Ovary (tissue), 9 donors: ENCODE measurements around the gene TMEM86B. TPM values are rescaled to one million over a fixed set of nuclear protein-coding genes. Genes with fewer than 3 reads are reported as not detected.

ENCODE experiments used
- DNase-seq, 5 donors: peaks; one replicate each; pipeline ENCODE4 v3.0.0-alpha.2; 2019 to 2020
- H3K27ac ChIP-seq, 2 donors: fragments of 200-600 bp; one replicate each; pipeline versions ENCODE4 v1.5.1 to v1.8.0; 2019 to 2022
- H3K27me3 ChIP-seq: fragments of 200-600 bp; one replicate; pipeline ENCODE4 v1.8.0; 2022
- H3K36me3 ChIP-seq: fragments of 200-600 bp; sonication (generic); one replicate; pipeline ENCODE4 v1.5.1; 2019
- H3K4me1 ChIP-seq: one replicate; pipeline ENCODE4 v1.8.1; 2013; ENCODE audit warnings: mild to moderate bottlenecking, moderate library complexity; ENCODE audit not compliant: insufficient read depth
- H3K4me3 ChIP-seq: fragments of 200-600 bp; sonication (generic); one replicate; pipeline ENCODE4 v1.5.1; 2017
- H3K9me3 ChIP-seq, 2 donors: fragments of 200-600 bp in 1 of 2; sonication (generic) in 1 of 2; one replicate each; pipeline versions ENCODE4 v1.5.1 to v1.8.1; 2013 to 2019; ENCODE audit warnings: mild to moderate bottlenecking in 1 of 2, moderate library complexity in 1 of 2
- EP300 ChIP-seq: sonication (generic); formaldehyde crosslinking; IDR thresholded peaks from one replicate; pipeline ENCODE4 v1.6.1; 2017; ENCODE audit warnings: antibody characterized with exemption
- POLR2A ChIP-seq: fragments of 450-650 bp; IDR thresholded peaks from one replicate; pipeline ENCODE4 v1.6.1; 2017; ENCODE audit warnings: antibody characterized with exemption, mild to moderate bottlenecking, moderate library complexity
- WGBS, 3 donors: extraction: QIAGEN DNeasy Blood & Tissue Kit in 1 of 3; methylation state at CpG; one replicate each; pipeline versions ENCODE4 v1.1.5 to v1.1.7; 2013 to 2017; 5-methylcytosine and 5-hydroxymethylcytosine counted together
- intact Hi-C, 4 donors: fragments of 100-400 bp; cut with DNase I; formaldehyde crosslinking; loops; one replicate each; pipeline versions ENCODE4 v1.11.0 to v1.15.1; 2022 to 2023
- polyA plus RNA-seq, 2 donors: library from polyadenylated mRNA; stranded (reverse); fragments of 200-250 nt in 1 of 2; fragments of 350-450 nt in 1 of 2; fragmentation: Illumina TruSeq in 1 of 2; extraction: RNeasy Lipid Tissue Mini Kit (QIAGEN cat#74804) in 1 of 2; gene quantifications; one replicate each; pipeline ENCODE4 v1.2.3, GENCODE V29; 2013 to 2014
- total RNA-seq, 7 donors: library from RNA; depleted of rRNA in 2 of 7; stranded (reverse); fragments of >200 nt in 2 of 7; fragmentation: NEBNext Ultra II Directional in 3 of 7; extraction: Animal tissue kit (Norgen Biotek cat#: 25700) in 3 of 7; gene quantifications; one replicate each; pipeline versions ENCODE4 v1.1.0 to v1.2.4, GENCODE V29; 2016 to 2023
- TF ChIP-seq, protein P1 (sequence below), 3 donors: fragments of 450-650 bp in 2 of 3; fragments of 200-600 bp in 1 of 3; IDR thresholded peaks; one replicate each; pipeline versions ENCODE4 v1.5.1 to v1.8.0; 2016 to 2022; ENCODE audit warnings: antibody characterized with exemption in 3 of 3, mild to moderate bottlenecking in 1 of 3
- donor health status: DM: no; HTN: no; CAD: no; lungs with moderate emphysema.
- donor health status: DM: no; HTN: no; CAD: no.
- donor health status: Bipolar disorder and iron deficiency.
- donor health status: DM: yes; HTN: yes; CAD: no.
- donor health status: DM: no; HTN: no; CAD: no.
- donor health status: DM: yes; HTN: yes; CAD: no.

TMEM86B gene
- total and polyA plus RNA-seq, 9 donors = 2.6 to 4.9 (median 3.4) TPM; not detected in 1

DNA sequence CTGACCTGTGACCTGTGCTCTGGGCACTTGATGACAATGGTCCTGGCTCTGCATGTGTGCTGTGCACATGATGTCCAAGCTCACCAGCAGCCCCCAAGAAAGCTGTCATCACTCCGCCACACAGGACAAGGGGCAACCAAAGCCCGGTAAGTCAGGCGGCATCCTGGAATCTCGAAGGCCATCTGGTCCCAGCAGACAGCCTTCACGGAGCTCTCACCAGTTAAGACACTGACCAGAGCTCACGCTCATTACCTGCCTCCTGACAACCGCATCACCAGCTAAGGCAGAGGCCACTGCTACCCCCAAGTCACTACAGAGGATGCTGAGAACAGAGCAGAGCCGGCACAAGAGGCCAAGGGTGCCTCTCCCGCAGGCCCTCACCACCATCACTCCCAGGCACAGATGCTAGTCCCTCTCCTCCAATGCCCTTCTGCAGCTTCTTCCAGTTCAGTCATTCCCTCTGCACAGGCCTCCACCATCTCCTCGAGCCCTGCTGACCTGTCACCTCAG is 19.7 kb upstream of the TMEM86B start:
- H3K9me3 ChIP-seq = no peaks in the 10 kb centered on the region
- no peaks in the 10 kb centered on the region for H3K4me1 ChIP-seq
- H3K27me3 ChIP-seq = no peaks in the 10 kb centered on the region
- WGBS, 3 donors = 64 to 71% (median 64%) methylated on average over 10 of the region's 10 CpGs
- no peak overlapping the region for H3K4me3 ChIP-seq
- H3K27ac ChIP-seq = no peak overlapping the region
- TF ChIP-seq EP300 (no peak), POLR2A (no peak)
- TF ChIP-seq, protein P1, sequence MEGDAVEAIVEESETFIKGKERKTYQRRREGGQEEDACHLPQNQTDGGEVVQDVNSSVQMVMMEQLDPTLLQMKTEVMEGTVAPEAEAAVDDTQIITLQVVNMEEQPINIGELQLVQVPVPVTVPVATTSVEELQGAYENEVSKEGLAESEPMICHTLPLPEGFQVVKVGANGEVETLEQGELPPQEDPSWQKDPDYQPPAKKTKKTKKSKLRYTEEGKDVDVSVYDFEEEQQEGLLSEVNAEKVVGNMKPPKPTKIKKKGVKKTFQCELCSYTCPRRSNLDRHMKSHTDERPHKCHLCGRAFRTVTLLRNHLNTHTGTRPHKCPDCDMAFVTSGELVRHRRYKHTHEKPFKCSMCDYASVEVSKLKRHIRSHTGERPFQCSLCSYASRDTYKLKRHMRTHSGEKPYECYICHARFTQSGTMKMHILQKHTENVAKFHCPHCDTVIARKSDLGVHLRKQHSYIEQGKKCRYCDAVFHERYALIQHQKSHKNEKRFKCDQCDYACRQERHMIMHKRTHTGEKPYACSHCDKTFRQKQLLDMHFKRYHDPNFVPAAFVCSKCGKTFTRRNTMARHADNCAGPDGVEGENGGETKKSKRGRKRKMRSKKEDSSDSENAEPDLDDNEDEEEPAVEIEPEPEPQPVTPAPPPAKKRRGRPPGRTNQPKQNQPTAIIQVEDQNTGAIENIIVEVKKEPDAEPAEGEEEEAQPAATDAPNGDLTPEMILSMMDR (IDR thresholded peaks at IDR 0.05) = no peak
- intact Hi-C loops = no loop called here
- DNase-seq = no peak
- H3K36me3 ChIP-seq = no peaks in the 10 kb centered on the region

- WGBS, 3 donors = 22 to 34% (median 29%) methylated on average over 10 of the region's 10 CpGs
- Histone ChIP-seq H3K9me3 (no peaks in the 10 kb centered on the region), H3K27me3 (no peaks in the 10 kb centered on the region), H3K27ac (no peak overlapping the region), H3K36me3 (no peaks in the 10 kb centered on the region), H3K4me3 (no peak overlapping the region), H3K4me1 (no peaks in the 10 kb centered on the region)
- no peak for DNase-seq
- intact Hi-C loops = no loop called here
- TF ChIP-seq POLR2A (no peak), EP300 (no peak)
- TF ChIP-seq, protein P1 (IDR thresholded peaks at IDR 0.05) = no peak
These were observed 19.1 kb upstream of the TMEM86B start for GRCh38 chr19:55247621-55248099.

DNA sequence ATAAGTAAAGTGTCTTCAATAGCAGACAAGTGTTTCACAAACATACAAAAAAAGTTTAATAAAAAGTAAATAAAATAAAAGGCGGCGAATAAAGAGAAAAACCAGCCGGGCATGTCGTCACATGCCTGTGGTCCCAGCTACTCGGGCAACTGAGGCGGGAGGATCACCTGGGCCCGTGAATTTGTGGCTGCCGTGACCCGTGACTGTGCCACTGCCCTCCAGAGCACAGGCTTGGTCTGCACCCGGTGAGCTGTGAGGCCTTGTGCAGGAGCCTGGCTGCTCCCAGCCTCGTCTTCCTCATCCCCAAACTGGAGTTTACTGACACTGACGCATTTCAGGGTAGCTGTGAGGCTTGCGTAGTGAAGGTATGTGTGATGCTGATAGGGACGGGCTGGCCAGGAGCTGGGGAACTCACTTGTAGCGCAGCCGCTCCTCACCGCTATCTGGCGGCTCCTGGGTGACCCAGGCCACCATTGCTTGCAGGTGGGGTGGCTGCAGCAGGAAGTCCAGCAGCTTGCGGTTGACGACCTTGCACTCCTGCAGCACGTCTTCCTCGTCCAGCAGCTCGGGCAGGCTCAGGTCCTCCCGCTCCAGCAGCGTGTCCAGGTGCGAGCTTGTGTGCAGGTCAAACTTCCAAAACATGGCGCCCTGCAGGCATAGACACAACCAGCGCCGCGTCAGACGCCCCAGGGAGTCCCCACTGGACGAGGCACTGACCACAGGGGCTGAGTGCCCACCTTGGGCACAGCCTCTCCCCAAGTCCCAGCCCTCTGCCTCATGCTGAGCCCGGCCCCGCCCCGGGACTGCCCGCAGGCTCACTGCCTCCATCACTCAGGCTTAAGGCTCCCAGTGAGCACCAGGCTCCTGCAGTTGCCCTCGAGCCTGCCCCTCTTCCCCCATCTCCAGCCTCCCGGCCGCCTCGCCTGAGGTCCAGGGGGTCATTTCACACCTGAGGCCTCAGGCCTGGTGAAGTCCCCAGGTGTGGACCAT is 18.2 kb upstream of the TMEM86B start:
- Histone ChIP-seq H3K27ac (no peak overlapping the region), H3K36me3 (no peaks in the 10 kb centered on the region)

GRCh38 chr19:55245236-55245904 is 16.8 kb upstream of the TMEM86B start:
- DNase-seq = no peak
- Histone ChIP-seq H3K27me3 (no peaks in the 10 kb centered on the region), H3K36me3 (no peaks in the 10 kb centered on the region), H3K27ac (no peak overlapping the region), H3K4me1 (no peaks in the 10 kb centered on the region), H3K9me3 (no peaks in the 10 kb centered on the region), H3K4me3 (no peak overlapping the region)
- 90 to 91% (median 91%) methylated on average over 14 to 23 of the region's 23 CpGs for WGBS, 3 donors
- no peak for TF ChIP-seq POLR2A
- TF ChIP-seq, protein P1 (IDR thresholded peaks at IDR 0.05) = no peak
- no peak for TF ChIP-seq EP300
- intact Hi-C loops = no loop called here

More for the DNA sequence above, 18.2 kb upstream of the TMEM86B start:
- Histone ChIP-seq H3K9me3 (no peaks in the 10 kb centered on the region), H3K4me3 (no peak overlapping the region), H3K27me3 (no peaks in the 10 kb centered on the region), H3K4me1 (no peaks in the 10 kb centered on the region)
- WGBS, 3 donors = 87 to 91% (median 91%) methylated on average over 36 to 40 of the region's 40 CpGs
- DNase-seq = no peak
- intact Hi-C loops = no loop called here
- no peak for TF ChIP-seq EP300
- no peak for TF ChIP-seq POLR2A
- TF ChIP-seq, protein P1 (IDR thresholded peaks at IDR 0.05) = no peak
